ENCODE results near the gene TGFBR3. TPM values are rescaled to one million over a fixed set of nuclear protein-coding genes. Genes with fewer than 3 reads are reported as not detected.

TGFBR3 gene
- polyA plus RNA-seq, 1 experiment, result 8.2 TPM

- no peak for DNase-seq (ENCODE audit: low read depth)
- TF ChIP-seq, protein P1, sequence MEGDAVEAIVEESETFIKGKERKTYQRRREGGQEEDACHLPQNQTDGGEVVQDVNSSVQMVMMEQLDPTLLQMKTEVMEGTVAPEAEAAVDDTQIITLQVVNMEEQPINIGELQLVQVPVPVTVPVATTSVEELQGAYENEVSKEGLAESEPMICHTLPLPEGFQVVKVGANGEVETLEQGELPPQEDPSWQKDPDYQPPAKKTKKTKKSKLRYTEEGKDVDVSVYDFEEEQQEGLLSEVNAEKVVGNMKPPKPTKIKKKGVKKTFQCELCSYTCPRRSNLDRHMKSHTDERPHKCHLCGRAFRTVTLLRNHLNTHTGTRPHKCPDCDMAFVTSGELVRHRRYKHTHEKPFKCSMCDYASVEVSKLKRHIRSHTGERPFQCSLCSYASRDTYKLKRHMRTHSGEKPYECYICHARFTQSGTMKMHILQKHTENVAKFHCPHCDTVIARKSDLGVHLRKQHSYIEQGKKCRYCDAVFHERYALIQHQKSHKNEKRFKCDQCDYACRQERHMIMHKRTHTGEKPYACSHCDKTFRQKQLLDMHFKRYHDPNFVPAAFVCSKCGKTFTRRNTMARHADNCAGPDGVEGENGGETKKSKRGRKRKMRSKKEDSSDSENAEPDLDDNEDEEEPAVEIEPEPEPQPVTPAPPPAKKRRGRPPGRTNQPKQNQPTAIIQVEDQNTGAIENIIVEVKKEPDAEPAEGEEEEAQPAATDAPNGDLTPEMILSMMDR (IDR thresholded peaks at IDR 0.05; ENCODE audit: insufficient read depth, low read depth, low read length), result no peak
- H3K4me3 ChIP-seq (ENCODE audit: low read depth, low read length), result no peak overlapping the region
- ChIA-PET POLR2A (no interaction called here), CTCF (interaction anchor here (1.6 kb wide), 1 partner anchor 17 kb away, joined by 8 read pairs; no protein-coding TSS in a partner anchor)
- H3K27me3 ChIP-seq (ENCODE audit: control insufficient read depth, insufficient read depth, low read length), result no peaks in the 10 kb centered on the region
- H3K36me3 ChIP-seq (ENCODE audit: control insufficient read depth, insufficient read depth, low read length), result no peaks in the 10 kb centered on the region
These were observed 252.5 kb downstream of the TGFBR3 start for GRCh38 chr1:91633438-91633837.

DNA sequence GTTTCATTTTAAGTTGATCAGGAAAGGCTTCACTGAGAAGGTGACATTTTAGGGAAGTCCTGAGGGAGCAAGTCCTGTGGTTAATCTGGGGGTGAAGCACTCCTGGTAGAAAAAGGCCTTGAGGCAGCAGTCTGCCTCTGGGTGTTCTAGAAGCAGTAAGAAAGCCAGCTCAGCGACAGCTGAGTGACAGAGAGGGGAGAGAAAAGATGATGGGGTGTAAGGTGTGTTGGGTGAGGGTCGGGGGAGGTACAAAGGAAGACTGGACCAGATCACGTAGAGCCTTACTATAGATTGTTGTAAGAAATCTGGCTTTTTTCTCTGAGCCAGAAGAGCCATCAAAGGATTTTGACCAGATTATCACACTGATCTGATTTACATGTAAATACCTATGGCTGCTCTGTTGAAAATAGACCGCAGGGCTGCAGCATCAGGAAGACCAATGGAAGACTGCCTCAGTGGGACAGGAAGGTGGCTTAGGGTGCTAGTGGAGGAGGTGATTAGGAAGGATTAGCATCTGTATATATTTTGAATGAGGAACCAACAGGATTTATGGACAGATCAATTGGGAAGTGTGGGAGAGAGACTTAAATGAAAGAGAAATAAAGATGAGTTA is 254.1 kb downstream of the TGFBR3 start:
- no peak for DNase-seq (ENCODE audit: low read depth)
- POLR2A ChIA-PET, result no interaction called here
- CTCF ChIA-PET, result interaction anchor here (0.6 kb wide), 1 partner anchor 250 kb away, joined by 4 read pairs; no protein-coding TSS in a partner anchor
- Histone ChIP-seq H3K27me3 (ENCODE audit: control insufficient read depth, insufficient read depth, low read length) (no peaks in the 10 kb centered on the region), H3K4me3 (ENCODE audit: low read depth, low read length) (no peak overlapping the region), H3K36me3 (ENCODE audit: control insufficient read depth, insufficient read depth, low read length) (no peaks in the 10 kb centered on the region)
- TF ChIP-seq, protein P1 (IDR thresholded peaks at IDR 0.05; ENCODE audit: insufficient read depth, low read depth, low read length), result no peak

- H3K4me3 ChIP-seq (ENCODE audit: low read depth, low read length), result no peak overlapping the region
- no peaks in the 10 kb centered on the region for H3K27me3 ChIP-seq (ENCODE audit: control insufficient read depth, insufficient read depth, low read length)
- DNase-seq (ENCODE audit: low read depth), result no peak
- ChIA-PET POLR2A (no interaction called here), CTCF (interaction anchor here (0.6 to 0.7 kb wide), 2 partner anchors 9 to 253 kb away, joined by 3 read pairs; no protein-coding TSS in a partner anchor)
- no peaks in the 10 kb centered on the region for H3K36me3 ChIP-seq (ENCODE audit: control insufficient read depth, insufficient read depth, low read length)
- TF ChIP-seq, protein P1 (IDR thresholded peaks at IDR 0.05; ENCODE audit: insufficient read depth, low read depth, low read length), result no peak
These were observed 255.1 kb downstream of the TGFBR3 start for GRCh38 chr1:91630803-91631202.

Small RNA genes within 50 kb of the gene (small RNA-seq; reads per million reads assigned to genes)
- gene RN7SL653P (ENCODE audit: insufficient read length, low read depth, low replicate concordance), result not detected

Other genes with a start within 250 kb of the TGFBR3 start
- not detected in 2 replicates for gene BRDT, start 63.2 kb upstream of the TGFBR3 start, polyA plus RNA-seq (2011; rRNA removed)
- 0.13 TPM in 1 of 2 replicates, not detected in the other for gene EPHX4, start 143.8 kb upstream of the TGFBR3 start, polyA plus RNA-seq (2011; rRNA removed)
- 0.15 TPM in 1 of 2 replicates, not detected in the other for gene SETSIP, start 189.3 kb upstream of the TGFBR3 start, polyA plus RNA-seq (2011; rRNA removed)
- gene BTBD8, start 194.2 kb upstream of the TGFBR3 start, polyA plus RNA-seq (2011; rRNA removed), result 0.43 and 1.1 TPM in 2 replicates